HepG2 (cell line): ENCODE results near the gene VRK1.

Experiments
- KMT2A ChIP-seq: sonication (generic); formaldehyde crosslinking; IDR thresholded peaks from 2 replicates; pipeline ENCODE4 v1.4.0; 2020; ENCODE audit warnings: missing genetic modification reagents
- NR2F1 ChIP-seq, 2 experiments: fragments of 450-650 bp in 1 of 2; formaldehyde crosslinking in 1 of 2; IDR thresholded peaks; 2 replicates each; pipeline versions ENCODE4 v1.5.0 to v1.6.1; 2016 to 2020; ENCODE audit warnings: mild to moderate bottlenecking in 1 of 2, missing compliant biosample characterization in 1 of 2, missing genetic modification reagents in 1 of 2, moderate library complexity in 1 of 2
- RXRA ChIP-seq: sonication (generic); formaldehyde crosslinking; IDR thresholded peaks from 2 replicates; pipeline ENCODE4 v1.5.1; 2020; ENCODE audit warnings: missing genetic modification reagents
- SRSF9 ChIP-seq: fragments of 200-400 bp; formaldehyde crosslinking; IDR thresholded peaks from 2 replicates; pipeline ENCODE4 v1.6.1; 2018; ENCODE audit warnings: borderline replicate concordance, mild to moderate bottlenecking, low read depth, low read length; ENCODE audit not compliant: insufficient read depth, poor library complexity, severe bottlenecking
- TAF15 ChIP-seq: fragments of 200-400 bp; formaldehyde crosslinking; IDR thresholded peaks from one replicate; pipeline ENCODE4 v1.6.1; 2018; ENCODE audit warnings: mild to moderate bottlenecking, low read depth, low read length; ENCODE audit not compliant: poor library complexity, severe bottlenecking
- TARDBP ChIP-seq: sonication (generic); formaldehyde crosslinking; IDR thresholded peaks from 2 replicates; pipeline ENCODE4 v1.8.0; 2022; ENCODE audit warnings: mild to moderate bottlenecking, missing genetic modification reagents

DNA sequence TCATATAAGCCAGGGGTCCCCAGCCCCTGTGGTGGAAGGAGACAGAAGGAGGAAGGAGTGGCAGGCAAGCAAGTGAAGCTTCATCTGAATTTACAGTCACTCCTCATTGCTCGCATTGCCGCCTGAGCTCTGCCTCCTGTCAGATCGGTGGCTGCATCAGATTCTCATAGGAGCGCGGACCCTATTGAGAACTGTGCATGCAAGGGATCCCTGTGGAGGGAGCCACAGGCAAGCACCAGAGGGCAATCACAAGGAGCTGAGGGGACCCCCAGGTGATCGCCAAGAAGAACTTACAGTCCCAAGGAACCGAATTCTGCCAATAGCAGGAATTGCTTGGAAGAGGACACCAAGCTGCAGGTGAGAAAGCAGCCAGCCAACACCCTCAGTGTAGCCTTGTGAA lies 33.2 kb upstream of the VRK1 start:
- TF ChIP-seq RXRA (CRISPR knock-in tag) (no peak), TAF15 (no peak), TARDBP (no peak), KMT2A (CRISPR knock-in tag) (no peak), SRSF9 (no peak), NR2F1 (CRISPR knock-in tag; IDR thresholded peaks at IDR 0.05) (no peak)
